Neural crest cell (in vitro differentiated cells): ENCODE data around the gene LAIR1. TPM values are rescaled to one million over a fixed set of nuclear protein-coding genes. Genes with fewer than 3 reads are reported as not detected.

ENCODE experiments used
- DNase-seq: peaks from one replicate; pipeline ENCODE4 v3.0.0; 2021; ENCODE audit warnings: low read depth, mixed read lengths, low spot score
- H3K27ac Mint-ChIP-seq: one replicate; pipeline ENCODE4 v1.8.0; 2021; ENCODE audit warnings: mild to moderate bottlenecking, mixed read lengths; ENCODE audit not compliant: unreplicated experiment
- H3K27me3 Mint-ChIP-seq: 2 replicates; pipeline ENCODE4 v1.8.0; 2021; ENCODE audit warnings: low read depth, mild to moderate bottlenecking, mixed read lengths
- H3K36me3 Mint-ChIP-seq: 2 replicates; pipeline ENCODE4 v1.8.0; 2021; ENCODE audit warnings: low read depth, mild to moderate bottlenecking, mixed read lengths
- H3K4me1 Mint-ChIP-seq: 2 replicates; pipeline ENCODE4 v1.8.0; 2021; ENCODE audit warnings: mixed read lengths
- H3K4me3 Mint-ChIP-seq: one replicate; pipeline ENCODE4 v1.8.0; 2021; ENCODE audit warnings: mild to moderate bottlenecking, mixed read lengths
- H3K9me3 Mint-ChIP-seq: 2 replicates; pipeline ENCODE4 v1.8.0; 2021; ENCODE audit warnings: mixed read lengths
- CTCF ChIP-seq: fragments of 200-600 bp; sonication (generic); conservative IDR thresholded peaks from 2 replicates; pipeline ENCODE4 v1.5.0; 2021; ENCODE audit warnings: antibody characterized with exemption, mild to moderate bottlenecking
- total RNA-seq: library from RNA; stranded (reverse); gene quantifications from 2 replicates; pipeline ENCODE4 v1.2.1, GENCODE V29; 2021

The LAIR1 gene
- total RNA-seq, 1 donor from 2014 or later: not detected

- no peak overlapping the region for H3K27ac Mint-ChIP-seq
- no peak for DNase-seq
- H3K36me3 Mint-ChIP-seq: no peaks in the 10 kb centered on the region
- H3K27me3 Mint-ChIP-seq: no peaks in the 10 kb centered on the region
- TF ChIP-seq CTCF: no peak
- H3K4me1 Mint-ChIP-seq: peaks cover 12% of the 10 kb centered on the region
- no peak overlapping the region for H3K4me3 Mint-ChIP-seq
- H3K9me3 Mint-ChIP-seq: no peaks in the 10 kb centered on the region
Observed at GRCh38 chr19:54336893-54337857, 27.6 kb downstream of the LAIR1 start.

DNA sequence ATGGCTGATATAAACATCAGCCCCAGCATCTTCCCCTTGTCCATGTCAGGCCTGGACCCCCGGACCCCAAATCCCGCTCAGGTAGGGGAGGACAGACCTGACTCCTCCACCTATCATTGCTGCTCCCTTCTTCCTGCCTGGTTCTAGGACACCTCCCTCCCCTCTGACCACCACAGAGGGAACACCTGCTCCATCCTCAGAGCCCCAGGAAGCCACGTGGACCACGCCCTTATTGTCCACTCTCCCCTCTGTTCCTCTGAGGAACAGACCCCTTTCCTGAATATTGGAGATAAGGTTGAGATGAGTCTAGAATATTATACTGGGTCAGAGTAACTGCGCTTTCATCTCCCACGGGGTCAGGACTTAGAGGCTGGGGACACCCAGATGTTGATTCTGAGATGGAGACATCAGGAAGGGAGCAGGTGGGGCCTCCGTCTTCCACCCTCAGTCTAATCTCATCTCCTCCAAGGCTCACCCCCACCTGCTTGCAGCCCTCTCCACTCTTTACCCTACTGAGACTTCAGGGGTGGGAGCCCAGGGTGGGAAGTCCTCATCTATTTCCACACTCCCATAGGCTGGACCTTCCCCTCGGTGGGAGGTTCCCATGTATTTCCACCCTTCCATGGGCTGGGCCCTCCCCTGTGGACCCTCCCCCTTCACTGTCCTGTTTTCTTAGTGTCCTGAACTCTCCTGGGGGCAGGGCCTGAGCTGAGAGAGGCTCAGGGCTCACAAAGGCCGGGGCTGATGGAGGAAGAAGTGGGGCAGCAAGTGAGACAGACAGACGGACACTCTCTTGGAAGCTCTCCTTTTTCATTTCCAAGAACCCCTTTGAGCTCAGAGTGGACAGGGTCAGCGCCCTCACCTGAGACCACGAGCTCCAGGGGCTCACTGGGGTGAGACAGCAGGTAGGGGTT lies 28.5 kb downstream of the LAIR1 start:
- no peaks in the 10 kb centered on the region for H3K36me3 Mint-ChIP-seq
- no peak overlapping the region for H3K27ac Mint-ChIP-seq
- no peaks in the 10 kb centered on the region for H3K9me3 Mint-ChIP-seq
- no peak for TF ChIP-seq CTCF
- no peak overlapping the region for H3K4me3 Mint-ChIP-seq
- no peak for DNase-seq
- H3K4me1 Mint-ChIP-seq: peaks cover 11% of the 10 kb centered on the region
- H3K27me3 Mint-ChIP-seq: no peaks in the 10 kb centered on the region

DNA sequence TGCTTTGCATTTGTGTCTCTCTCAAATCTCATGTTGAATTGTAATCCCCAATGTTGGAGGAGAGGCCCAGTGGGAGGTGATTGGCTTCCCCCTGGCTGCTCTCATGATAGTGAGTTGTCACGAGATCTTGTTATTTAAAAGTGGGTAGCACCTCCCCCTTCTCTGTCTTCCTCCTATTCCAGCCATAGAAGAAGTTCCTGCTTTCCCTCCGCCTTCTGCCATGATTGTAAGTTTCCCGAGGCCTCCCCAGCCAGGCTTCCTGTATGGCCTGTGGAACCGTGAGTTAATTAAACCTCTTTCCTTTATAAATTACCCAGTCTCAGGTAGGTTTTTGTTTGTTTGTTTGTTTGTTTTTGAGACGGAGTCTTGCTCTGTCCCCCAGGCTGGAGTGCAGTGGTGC lies 29.6 kb downstream of the LAIR1 start:
- no peaks in the 10 kb centered on the region for H3K9me3 Mint-ChIP-seq
- TF ChIP-seq CTCF: no peak
- no peaks in the 10 kb centered on the region for H3K36me3 Mint-ChIP-seq
- no peaks in the 10 kb centered on the region for H3K27me3 Mint-ChIP-seq
- peaks cover 4% of the 10 kb centered on the region for H3K4me1 Mint-ChIP-seq
- no peak for DNase-seq
- no peak overlapping the region for H3K27ac Mint-ChIP-seq
- H3K4me3 Mint-ChIP-seq: no peak overlapping the region

GRCh38 chr19:54333586-54334298 lies 31.0 kb downstream of the LAIR1 start:
- no peak for TF ChIP-seq CTCF
- peaks cover 2% of the 10 kb centered on the region for H3K27me3 Mint-ChIP-seq
- no peaks in the 10 kb centered on the region for H3K36me3 Mint-ChIP-seq
- peaks cover 4% of the 10 kb centered on the region for H3K4me1 Mint-ChIP-seq
- no peak overlapping the region for H3K4me3 Mint-ChIP-seq
- DNase-seq: no peak
- no peaks in the 10 kb centered on the region for H3K9me3 Mint-ChIP-seq
- H3K27ac Mint-ChIP-seq: no peak overlapping the region

GRCh38 chr19:54332149-54332548 lies 32.6 kb downstream of the LAIR1 start:
- no peak for DNase-seq
- Mint-ChIP-seq H3K27me3 (peaks cover 10% of the 10 kb centered on the region), H3K4me3 (no peak overlapping the region), H3K4me1 (peaks cover 4% of the 10 kb centered on the region), H3K27ac (no peak overlapping the region), H3K9me3 (no peaks in the 10 kb centered on the region), H3K36me3 (no peaks in the 10 kb centered on the region)
- TF ChIP-seq CTCF: no peak
